GM10266 (cell line): Measurements from ENCODE around the gene SETBP1.

Source experiments
- DNase-seq: peaks from one replicate; pipeline ENCODE4 v3.0.0; 2012; ENCODE audit errors: extremely low spot score
- TF ChIP-seq, protein P1 (sequence below): IDR thresholded peaks from 2 replicates; pipeline ENCODE4 v1.5.1; 2012; ENCODE audit warnings: mild to moderate bottlenecking, low read depth; ENCODE audit not compliant: control insufficient read depth, insufficient read depth; ENCODE audit errors: missing control alignments

Gene SETBP1

DNA sequence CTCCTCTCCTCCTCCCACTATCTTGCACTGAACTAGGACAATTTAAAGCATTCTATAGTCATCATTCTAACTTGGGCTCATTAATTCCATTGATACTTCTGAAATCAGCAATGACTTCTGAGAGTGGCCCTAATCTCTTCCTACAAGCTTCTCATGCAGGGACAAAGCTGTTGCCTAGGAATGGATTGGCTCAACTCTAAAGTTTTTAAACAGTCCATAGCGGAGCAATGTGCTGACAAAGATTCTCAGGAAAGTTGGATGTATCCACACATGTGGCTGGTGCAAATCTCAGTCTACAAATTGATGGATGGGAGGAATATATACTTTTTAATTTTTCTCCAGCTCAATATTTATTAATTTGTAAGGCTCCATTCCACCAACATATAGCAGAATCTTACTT is 388.9 kb downstream of the SETBP1 start:
- no peak for DNase-seq
- TF ChIP-seq, protein P1, sequence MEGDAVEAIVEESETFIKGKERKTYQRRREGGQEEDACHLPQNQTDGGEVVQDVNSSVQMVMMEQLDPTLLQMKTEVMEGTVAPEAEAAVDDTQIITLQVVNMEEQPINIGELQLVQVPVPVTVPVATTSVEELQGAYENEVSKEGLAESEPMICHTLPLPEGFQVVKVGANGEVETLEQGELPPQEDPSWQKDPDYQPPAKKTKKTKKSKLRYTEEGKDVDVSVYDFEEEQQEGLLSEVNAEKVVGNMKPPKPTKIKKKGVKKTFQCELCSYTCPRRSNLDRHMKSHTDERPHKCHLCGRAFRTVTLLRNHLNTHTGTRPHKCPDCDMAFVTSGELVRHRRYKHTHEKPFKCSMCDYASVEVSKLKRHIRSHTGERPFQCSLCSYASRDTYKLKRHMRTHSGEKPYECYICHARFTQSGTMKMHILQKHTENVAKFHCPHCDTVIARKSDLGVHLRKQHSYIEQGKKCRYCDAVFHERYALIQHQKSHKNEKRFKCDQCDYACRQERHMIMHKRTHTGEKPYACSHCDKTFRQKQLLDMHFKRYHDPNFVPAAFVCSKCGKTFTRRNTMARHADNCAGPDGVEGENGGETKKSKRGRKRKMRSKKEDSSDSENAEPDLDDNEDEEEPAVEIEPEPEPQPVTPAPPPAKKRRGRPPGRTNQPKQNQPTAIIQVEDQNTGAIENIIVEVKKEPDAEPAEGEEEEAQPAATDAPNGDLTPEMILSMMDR: no peak

DNA sequence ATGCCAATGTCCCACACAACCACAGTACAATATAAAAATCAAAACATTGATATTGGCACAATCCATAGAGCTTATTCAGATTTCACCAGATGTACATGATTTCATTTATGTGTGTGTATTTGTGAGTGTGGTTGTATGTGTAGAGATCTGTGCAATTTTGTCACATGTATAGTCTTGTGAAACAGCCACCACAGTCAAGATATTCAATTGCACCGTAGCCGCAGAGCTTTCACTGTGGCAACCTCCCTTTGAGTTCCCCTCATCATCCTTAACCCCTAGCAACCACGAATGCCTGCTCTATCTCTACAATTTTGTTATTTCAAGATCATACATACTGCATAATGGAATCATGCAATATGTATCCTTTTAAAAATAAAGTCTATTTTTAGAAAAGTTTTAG is 391.3 kb downstream of the SETBP1 start:
- TF ChIP-seq, protein P1: no peak
- no peak for DNase-seq

DNA sequence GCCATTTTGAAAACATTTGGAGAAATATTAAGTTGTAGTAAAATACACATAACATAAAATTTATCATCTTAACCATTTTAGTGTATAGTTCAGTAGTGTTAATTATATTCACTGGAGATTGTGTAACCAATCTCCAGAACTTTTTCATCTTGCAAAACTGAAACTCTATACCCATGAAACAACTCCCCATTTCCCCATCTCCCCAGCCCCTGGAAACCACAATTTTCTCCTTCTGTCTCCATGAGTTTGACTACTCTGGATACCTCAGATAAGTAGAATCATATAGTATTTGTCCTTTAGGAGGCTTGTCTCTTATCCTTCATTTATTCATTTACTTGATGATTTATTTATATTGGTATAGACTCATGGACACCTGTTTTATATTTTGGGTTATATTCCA is 392.9 kb downstream of the SETBP1 start:
- TF ChIP-seq, protein P1: no peak

DNA sequence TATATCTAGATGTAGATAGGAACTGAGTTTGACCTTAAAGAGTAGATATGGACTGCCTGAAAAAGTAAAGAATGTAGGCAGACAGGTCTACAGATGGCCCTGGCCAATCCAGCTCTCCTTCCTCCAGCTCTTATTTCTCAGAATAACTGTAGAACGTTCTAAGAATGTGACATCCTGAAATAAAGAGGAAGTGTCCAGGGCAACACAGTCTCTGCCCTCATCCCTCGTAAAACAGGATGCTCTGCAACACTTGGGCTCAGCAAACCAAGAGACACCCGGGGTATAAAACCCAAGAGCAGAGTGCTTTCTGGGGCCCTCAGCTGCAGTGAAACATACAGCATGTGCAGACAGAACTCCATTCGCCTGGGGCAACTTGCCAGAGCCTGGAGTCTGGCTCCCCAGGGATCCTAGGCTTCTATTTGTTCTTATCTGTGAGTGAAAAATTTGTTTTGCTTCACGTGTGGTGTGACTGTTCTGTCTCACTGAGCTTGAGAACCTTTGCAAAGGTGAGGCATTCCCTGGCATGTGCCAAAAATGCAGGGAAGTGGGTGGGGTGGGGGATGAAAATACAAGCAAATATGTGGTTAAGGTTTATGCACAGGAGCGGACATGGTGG is 401.0 kb downstream of the SETBP1 start:
- DNase-seq: no peak
- TF ChIP-seq, protein P1: no peak

More for the DNA sequence above, 392.9 kb downstream of the SETBP1 start:
- no peak for DNase-seq

DNA sequence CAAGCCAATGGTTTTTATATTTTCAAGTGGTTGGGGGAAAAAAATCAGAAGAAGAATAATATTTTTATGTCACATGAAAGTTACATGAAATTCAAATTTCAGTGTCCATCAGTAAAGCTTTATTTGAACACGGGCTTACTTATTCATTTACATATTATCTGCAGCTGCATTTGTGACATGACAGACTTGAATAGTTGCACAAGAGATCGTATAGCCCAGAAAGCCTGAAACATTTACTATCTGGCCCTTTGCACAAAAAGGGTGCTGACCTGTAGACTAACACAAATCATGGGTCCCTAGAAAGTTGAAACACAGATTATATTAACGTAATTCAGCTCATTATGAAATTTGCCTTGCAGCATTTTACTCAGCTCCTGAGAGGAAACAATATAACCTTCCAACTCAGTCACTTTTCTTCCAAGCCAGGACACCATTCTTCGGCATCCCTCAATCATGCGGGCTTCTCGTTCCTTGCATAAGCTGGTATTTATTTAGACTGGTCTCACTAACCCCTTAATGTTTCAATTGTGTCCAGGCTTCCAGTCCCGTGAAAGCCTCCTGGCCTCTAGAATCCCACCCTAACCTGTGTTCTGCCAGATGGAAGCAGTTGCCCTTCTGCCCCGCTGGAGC is 402.7 kb downstream of the SETBP1 start:
- TF ChIP-seq, protein P1: no peak
- no peak for DNase-seq

DNA sequence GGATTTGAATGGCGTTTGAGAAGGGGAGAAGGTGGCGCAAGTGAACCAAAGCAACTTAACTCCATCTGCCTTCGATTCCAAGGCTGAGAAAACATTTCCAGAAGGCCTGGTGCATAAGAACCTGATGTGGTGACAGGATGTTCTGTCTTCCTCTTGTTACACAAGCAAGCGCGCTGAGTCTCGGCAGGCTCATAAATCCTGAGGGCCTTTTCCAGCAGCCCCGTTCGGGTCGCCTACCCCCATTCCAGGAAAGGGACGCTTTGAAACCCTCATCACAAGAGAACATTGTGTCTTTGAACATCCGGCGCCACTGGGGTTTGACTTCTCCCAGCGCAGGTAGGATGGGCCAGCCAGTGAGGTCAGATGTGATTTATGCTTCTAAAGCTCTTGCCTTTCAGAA is 403.5 kb downstream of the SETBP1 start:
- DNase-seq: no peak
- TF ChIP-seq, protein P1: no peak

DNA sequence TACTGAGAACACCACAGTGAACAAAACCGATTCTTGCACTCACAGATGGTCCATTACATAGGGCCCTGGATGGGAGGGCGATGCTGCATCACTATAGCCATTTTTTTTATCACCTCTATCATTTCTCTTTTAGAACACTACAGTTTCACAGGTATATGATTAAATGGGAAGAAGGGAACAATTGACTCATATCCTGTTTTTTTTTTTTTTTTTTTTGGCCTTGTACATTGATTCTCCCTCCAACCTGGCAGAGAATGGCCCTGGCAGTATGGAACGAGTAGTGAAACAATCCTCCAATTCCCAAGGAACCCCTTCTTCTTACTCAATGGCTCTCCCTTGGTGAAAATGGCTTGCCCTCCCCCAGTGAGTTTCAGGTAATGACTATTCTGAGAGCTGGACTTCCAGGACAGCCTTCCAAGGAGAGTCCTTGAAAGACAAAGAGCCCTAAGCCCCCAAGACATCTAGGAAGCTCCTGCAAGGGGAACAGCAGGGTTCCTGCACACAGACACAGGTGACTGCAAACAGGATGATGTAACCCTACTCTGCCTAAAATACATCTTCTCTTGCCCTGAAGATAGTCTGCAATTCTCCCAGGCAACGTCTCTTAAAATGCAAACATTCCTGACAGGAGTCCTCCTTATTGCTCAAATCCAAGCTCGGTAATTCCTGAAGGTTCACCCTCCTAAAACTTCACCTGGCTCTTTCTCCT is 405.4 kb downstream of the SETBP1 start:
- TF ChIP-seq, protein P1: no peak
- DNase-seq: no peak
